GM23338 (cell line): ENCODE data around the gene DCAF6. TPM values are rescaled to one million over a fixed set of nuclear protein-coding genes. Genes with fewer than 3 reads are reported as not detected.

Source experiments
- ATAC-seq: fragments of 200-7000 bp; cut with Tn5 transposase; 3 replicates; pipeline ENCODE4 v1.9.1; 2020
- DNase-seq: peaks from one replicate; pipeline ENCODE4 v3.0.0-alpha.2; 2015; ENCODE audit warnings: low spot score
- H2AFZ ChIP-seq: fragments of 200-600 bp; sonication (generic); 2 replicates; pipeline ENCODE4 v1.8.0; 2016; ENCODE audit warnings: antibody characterized with exemption, mild to moderate bottlenecking, moderate library complexity
- H3F3A ChIP-seq: fragments of 200-600 bp; sonication (generic); replicated peaks from 2 replicates; pipeline ENCODE4 v1.8.0; 2017; ENCODE audit warnings: antibody characterized with exemption, mixed run types, low read depth
- H3K27ac ChIP-seq: fragments of 200-600 bp; sonication (generic); 2 replicates; pipeline ENCODE4 v1.6.1; 2016; ENCODE audit warnings: low read depth
- H3K27me3 ChIP-seq: fragments of 200-600 bp; sonication (generic); 2 replicates; pipeline ENCODE4 v1.8.0; 2016; ENCODE audit warnings: mild to moderate bottlenecking, mixed run types, moderate library complexity; ENCODE audit not compliant: insufficient read depth
- H3K36me3 ChIP-seq: fragments of 200-600 bp; sonication (generic); 2 replicates; pipeline ENCODE4 v1.8.0; 2016; ENCODE audit warnings: mild to moderate bottlenecking; ENCODE audit not compliant: insufficient read depth
- H3K4me1 ChIP-seq: fragments of 200-600 bp; sonication (generic); 2 replicates; pipeline ENCODE4 v1.8.0; 2016; ENCODE audit warnings: mild to moderate bottlenecking, moderate library complexity; ENCODE audit not compliant: insufficient read depth
- H3K4me2 ChIP-seq: fragments of 200-600 bp; sonication (generic); 2 replicates; pipeline ENCODE4 v1.7.1; 2017; ENCODE audit warnings: mixed run types
- H3K4me3 ChIP-seq: fragments of 200-600 bp; sonication (generic); 2 replicates; pipeline ENCODE4 v1.6.1; 2016; ENCODE audit warnings: mixed run types
- H3K79me2 ChIP-seq: fragments of 200-600 bp; sonication (generic); replicated peaks from 2 replicates; pipeline ENCODE4 v1.8.0; 2017; ENCODE audit warnings: mild to moderate bottlenecking; ENCODE audit not compliant: insufficient read depth
- H3K9me2 ChIP-seq: fragments of 200-600 bp; sonication (generic); 2 replicates; pipeline ENCODE4 v1.8.0; 2017; ENCODE audit not compliant: insufficient read depth
- H4K20me1 ChIP-seq: fragments of 200-600 bp; sonication (generic); replicated peaks from 2 replicates; pipeline ENCODE4 v1.8.0; 2017; ENCODE audit warnings: mild to moderate bottlenecking; ENCODE audit not compliant: insufficient read depth
- H3K27ac Mint-ChIP-seq: 2 replicates; pipeline ENCODE4 v1.8.0; 2020; ENCODE audit warnings: inconsistent platforms, mild to moderate bottlenecking, moderate library complexity, mixed read lengths
- H3K27me3 Mint-ChIP-seq: 3 replicates; pipeline ENCODE4 v1.8.0; 2022; ENCODE audit warnings: low read depth, mild to moderate bottlenecking, moderate library complexity, mixed read lengths, inconsistent platforms; ENCODE audit not compliant: insufficient read depth, poor library complexity
- H3K36me3 Mint-ChIP-seq: 3 replicates; pipeline ENCODE4 v1.8.0; 2021; ENCODE audit warnings: low read depth, mild to moderate bottlenecking, inconsistent platforms, moderate library complexity, mixed read lengths
- H3K4me1 Mint-ChIP-seq: 3 replicates; pipeline ENCODE4 v1.8.0; 2020; ENCODE audit warnings: mild to moderate bottlenecking, inconsistent platforms, mixed read lengths
- H3K4me3 Mint-ChIP-seq: 3 replicates; pipeline ENCODE4 v1.8.0; 2021; ENCODE audit warnings: moderate library complexity, mild to moderate bottlenecking, inconsistent platforms, mixed read lengths
- H3K9me3 Mint-ChIP-seq: 3 replicates; pipeline ENCODE4 v1.8.0; 2020; ENCODE audit warnings: moderate library complexity, mild to moderate bottlenecking, inconsistent platforms, mixed read lengths
- CREB1 ChIP-seq: fragments of 250-450 bp; sonication (Bioruptor Pico); IDR thresholded peaks from 2 replicates; pipeline ENCODE4 v1.5.0; 2020; ENCODE audit warnings: low read depth, mild to moderate bottlenecking, moderate library complexity
- EZH2 ChIP-seq: fragments of 200-600 bp; sonication (generic); IDR thresholded peaks from one replicate; pipeline ENCODE4 v1.8.0; 2017; ENCODE audit warnings: antibody characterized with exemption, mild to moderate bottlenecking, low read depth; ENCODE audit not compliant: unreplicated experiment
- EZH2phosphoT487 ChIP-seq: fragments of 200-600 bp; sonication (generic); IDR thresholded peaks from one replicate; pipeline ENCODE4 v1.8.1; 2018; ENCODE audit warnings: antibody characterized with exemption; ENCODE audit not compliant: unreplicated experiment
- POLR2AphosphoS5 ChIP-seq: IDR thresholded peaks from 2 replicates; pipeline ENCODE4 v1.6.1; 2016; ENCODE audit warnings: antibody characterized with exemption, low read depth
- ZNF114 ChIP-seq: fragments of 250-450 bp; sonication (Bioruptor Pico); IDR thresholded peaks from 2 replicates; pipeline ENCODE4 v1.5.0; 2020; ENCODE audit warnings: mild to moderate bottlenecking, moderate library complexity
- polyA plus RNA-seq: library from polyadenylated mRNA; unstranded; fragments of >200 nt; fragmentation: Nextera tagmentation; extraction: Ambion mirVana; gene quantifications from 2 replicates; pipeline ENCODE4 v1.2.1, GENCODE V29; 2016
- total RNA-seq: library from RNA; depleted of rRNA; stranded (reverse); fragments of >200 nt; shearing (Covaris generic); gene quantifications from 2 replicates; pipeline ENCODE4 v1.2.3, GENCODE V29; 2014
- TF ChIP-seq, protein P1 (sequence below): fragments of 250-450 bp; sonication (Bioruptor Pico); IDR thresholded peaks from 2 replicates; pipeline ENCODE4 v1.5.0; 2020; ENCODE audit warnings: mild to moderate bottlenecking, moderate library complexity
- TF ChIP-seq, protein P2 (sequence below), 2 experiments: fragments of 200-600 bp in 1 of 2; sonication (generic) in 1 of 2; conservative IDR thresholded peaks; 2 replicates each; pipeline versions ENCODE4 v1.5.1 to v1.6.1; 2016 to 2017; ENCODE audit warnings: antibody characterized with exemption in 2 of 2, low read depth in 2 of 2, mild to moderate bottlenecking in 2 of 2, moderate library complexity in 1 of 2

DCAF6 gene
- total and polyA plus RNA-seq, 2 experiments from 2014 or later = 18.6 to 27.3 TPM

DNA sequence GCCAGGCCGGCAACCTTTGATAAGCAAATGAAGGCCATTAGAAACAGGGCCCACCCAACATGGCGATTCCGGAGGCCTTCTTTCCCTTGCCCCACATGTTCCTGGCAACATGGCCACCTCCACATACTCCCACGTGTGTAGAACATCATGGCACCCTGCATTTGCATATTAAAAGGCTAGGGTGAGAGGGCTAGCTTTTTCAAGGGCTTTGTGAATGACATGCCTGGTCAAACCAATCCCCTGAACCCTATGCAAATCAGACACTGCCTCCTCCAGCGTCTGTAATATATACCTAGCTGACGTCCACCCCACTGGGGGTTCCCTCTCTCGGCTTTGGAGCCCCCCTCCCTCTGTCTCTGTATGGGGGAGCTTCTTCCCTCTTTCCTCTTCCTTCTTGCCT lies 24.2 kb upstream of the DCAF6 start:
- Histone ChIP-seq H3K4me1 (peaks cover 27% of the 10 kb centered on the region), H4K20me1 (no peaks in the 10 kb centered on the region), H3K4me2 (no peak overlapping the region), H3K9me2 (no peaks in the 10 kb centered on the region), H3K36me3 (peaks cover 9% of the 10 kb centered on the region; the same call in 1 of the 2 replicates), H2AFZ (no peak overlapping the region), H3F3A (no peaks in the 10 kb centered on the region), H3K4me3 (no peak overlapping the region), H3K27me3 (no peaks in the 10 kb centered on the region), H3K27ac (peak overlapping the region; percentile 47; the same call in 1 of the 2 replicates), H3K79me2 (no peaks in the 10 kb centered on the region)
- H3K4me1 Mint-ChIP-seq = peaks cover 19% of the 10 kb centered on the region
- TF ChIP-seq EZH2phosphoT487 = no peak
- TF ChIP-seq, protein P1, sequence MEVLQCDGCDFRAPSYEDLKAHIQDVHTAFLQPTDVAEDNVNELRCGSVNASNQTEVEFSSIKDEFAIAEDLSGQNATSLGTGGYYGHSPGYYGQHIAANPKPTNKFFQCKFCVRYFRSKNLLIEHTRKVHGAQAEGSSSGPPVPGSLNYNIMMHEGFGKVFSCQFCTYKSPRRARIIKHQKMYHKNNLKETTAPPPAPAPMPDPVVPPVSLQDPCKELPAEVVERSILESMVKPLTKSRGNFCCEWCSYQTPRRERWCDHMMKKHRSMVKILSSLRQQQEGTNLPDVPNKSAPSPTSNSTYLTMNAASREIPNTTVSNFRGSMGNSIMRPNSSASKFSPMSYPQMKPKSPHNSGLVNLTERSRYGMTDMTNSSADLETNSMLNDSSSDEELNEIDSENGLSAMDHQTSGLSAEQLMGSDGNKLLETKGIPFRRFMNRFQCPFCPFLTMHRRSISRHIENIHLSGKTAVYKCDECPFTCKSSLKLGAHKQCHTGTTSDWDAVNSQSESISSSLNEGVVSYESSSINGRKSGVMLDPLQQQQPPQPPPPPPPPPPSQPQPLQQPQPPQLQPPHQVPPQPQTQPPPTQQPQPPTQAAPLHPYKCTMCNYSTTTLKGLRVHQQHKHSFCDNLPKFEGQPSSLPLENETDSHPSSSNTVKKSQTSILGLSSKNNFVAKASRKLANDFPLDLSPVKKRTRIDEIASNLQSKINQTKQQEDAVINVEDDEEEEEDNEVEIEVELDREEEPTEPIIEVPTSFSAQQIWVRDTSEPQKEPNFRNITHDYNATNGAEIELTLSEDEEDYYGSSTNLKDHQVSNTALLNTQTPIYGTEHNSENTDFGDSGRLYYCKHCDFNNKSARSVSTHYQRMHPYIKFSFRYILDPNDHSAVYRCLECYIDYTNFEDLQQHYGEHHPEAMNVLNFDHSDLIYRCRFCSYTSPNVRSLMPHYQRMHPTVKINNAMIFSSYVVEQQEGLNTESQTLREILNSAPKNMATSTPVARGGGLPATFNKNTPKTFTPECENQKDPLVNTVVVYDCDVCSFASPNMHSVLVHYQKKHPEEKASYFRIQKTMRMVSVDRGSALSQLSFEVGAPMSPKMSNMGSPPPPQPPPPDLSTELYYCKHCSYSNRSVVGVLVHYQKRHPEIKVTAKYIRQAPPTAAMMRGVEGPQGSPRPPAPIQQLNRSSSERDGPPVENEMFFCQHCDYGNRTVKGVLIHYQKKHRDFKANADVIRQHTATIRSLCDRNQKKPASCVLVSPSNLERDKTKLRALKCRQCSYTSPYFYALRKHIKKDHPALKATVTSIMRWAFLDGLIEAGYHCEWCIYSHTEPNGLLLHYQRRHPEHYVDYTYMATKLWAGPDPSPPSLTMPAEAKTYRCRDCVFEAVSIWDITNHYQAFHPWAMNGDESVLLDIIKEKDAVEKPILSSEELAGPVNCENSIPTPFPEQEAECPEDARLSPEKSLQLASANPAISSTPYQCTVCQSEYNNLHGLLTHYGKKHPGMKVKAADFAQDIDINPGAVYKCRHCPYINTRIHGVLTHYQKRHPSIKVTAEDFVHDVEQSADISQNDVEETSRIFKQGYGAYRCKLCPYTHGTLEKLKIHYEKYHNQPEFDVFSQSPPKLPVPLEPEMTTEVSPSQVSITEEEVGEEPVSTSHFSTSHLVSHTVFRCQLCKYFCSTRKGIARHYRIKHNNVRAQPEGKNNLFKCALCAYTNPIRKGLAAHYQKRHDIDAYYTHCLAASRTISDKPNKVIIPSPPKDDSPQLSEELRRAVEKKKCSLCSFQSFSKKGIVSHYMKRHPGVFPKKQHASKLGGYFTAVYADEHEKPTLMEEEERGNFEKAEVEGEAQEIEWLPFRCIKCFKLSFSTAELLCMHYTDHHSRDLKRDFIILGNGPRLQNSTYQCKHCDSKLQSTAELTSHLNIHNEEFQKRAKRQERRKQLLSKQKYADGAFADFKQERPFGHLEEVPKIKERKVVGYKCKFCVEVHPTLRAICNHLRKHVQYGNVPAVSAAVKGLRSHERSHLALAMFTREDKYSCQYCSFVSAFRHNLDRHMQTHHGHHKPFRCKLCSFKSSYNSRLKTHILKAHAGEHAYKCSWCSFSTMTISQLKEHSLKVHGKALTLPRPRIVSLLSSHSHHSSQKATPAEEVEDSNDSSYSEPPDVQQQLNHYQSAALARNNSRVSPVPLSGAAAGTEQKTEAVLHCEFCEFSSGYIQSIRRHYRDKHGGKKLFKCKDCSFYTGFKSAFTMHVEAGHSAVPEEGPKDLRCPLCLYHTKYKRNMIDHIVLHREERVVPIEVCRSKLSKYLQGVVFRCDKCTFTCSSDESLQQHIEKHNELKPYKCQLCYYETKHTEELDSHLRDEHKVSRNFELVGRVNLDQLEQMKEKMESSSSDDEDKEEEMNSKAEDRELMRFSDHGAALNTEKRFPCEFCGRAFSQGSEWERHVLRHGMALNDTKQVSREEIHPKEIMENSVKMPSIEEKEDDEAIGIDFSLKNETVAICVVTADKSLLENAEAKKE (CRISPR knock-in tag) = no peak
- peak; percentile 36; the same call in 1 of the 2 replicates for TF ChIP-seq CREB1 (CRISPR knock-in tag)
- TF ChIP-seq, protein P2, sequence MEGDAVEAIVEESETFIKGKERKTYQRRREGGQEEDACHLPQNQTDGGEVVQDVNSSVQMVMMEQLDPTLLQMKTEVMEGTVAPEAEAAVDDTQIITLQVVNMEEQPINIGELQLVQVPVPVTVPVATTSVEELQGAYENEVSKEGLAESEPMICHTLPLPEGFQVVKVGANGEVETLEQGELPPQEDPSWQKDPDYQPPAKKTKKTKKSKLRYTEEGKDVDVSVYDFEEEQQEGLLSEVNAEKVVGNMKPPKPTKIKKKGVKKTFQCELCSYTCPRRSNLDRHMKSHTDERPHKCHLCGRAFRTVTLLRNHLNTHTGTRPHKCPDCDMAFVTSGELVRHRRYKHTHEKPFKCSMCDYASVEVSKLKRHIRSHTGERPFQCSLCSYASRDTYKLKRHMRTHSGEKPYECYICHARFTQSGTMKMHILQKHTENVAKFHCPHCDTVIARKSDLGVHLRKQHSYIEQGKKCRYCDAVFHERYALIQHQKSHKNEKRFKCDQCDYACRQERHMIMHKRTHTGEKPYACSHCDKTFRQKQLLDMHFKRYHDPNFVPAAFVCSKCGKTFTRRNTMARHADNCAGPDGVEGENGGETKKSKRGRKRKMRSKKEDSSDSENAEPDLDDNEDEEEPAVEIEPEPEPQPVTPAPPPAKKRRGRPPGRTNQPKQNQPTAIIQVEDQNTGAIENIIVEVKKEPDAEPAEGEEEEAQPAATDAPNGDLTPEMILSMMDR (conservative IDR thresholded peaks at IDR 0.05; ENCODE audit: low read depth in 2 of 2) = no peak
- no peak for TF ChIP-seq ZNF114 (CRISPR knock-in tag)
- TF ChIP-seq EZH2 = no peak
- TF ChIP-seq POLR2AphosphoS5 = 0 out of 2 replicates have a peak, but pooled peaks have one; percentile 29
- DNase-seq (peak; percentile 82), ATAC-seq (peak; percentile 63)
- H3K9me3 Mint-ChIP-seq = peaks cover 22% of the 10 kb centered on the region
- no peak overlapping the region for H3K4me3 Mint-ChIP-seq
- H3K36me3 Mint-ChIP-seq = peaks cover 14% of the 10 kb centered on the region
- no peak overlapping the region; the same call in 1 of the 2 replicates for H3K27ac Mint-ChIP-seq
- peaks cover 1% of the 10 kb centered on the region for H3K27me3 Mint-ChIP-seq
